GM12892 (cell line): ENCODE measurements around the gene LRRIQ1.

Source experiments
- POLR2A ChIP-seq: IDR thresholded peaks from 2 replicates; pipeline ENCODE4 v1.6.1; 2011; ENCODE audit warnings: low read depth, low read length, control low read depth
- TAF1 ChIP-seq: IDR thresholded peaks from 2 replicates; pipeline ENCODE4 v1.6.1; 2011; ENCODE audit warnings: low read depth, mild to moderate bottlenecking, control low read depth, low read length, borderline replicate concordance

DNA sequence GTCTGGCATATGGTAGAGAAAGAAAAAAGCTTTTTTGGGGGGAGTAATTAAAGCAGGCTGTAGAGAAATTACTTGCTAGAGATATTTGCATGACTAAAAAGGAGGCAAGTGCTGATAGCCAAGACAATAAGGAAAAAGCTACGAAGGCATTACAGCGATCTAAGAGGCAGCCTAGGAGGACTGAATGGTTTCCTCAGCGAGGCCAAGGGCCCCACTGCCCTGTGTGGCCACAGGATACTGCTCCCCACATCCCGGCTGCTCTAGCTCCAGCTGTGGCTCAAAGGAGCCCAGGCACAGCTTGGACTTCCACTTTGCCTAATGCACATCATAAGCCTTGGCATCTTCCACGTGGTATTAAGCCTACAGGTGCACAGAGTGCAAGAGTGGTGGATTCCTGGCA lies 53.6 kb downstream of the LRRIQ1 start:
- TF ChIP-seq POLR2A (no peak), TAF1 (no peak)
